Breast epithelium (tissue), 4 donors: ENCODE data around the gene NDUFB8. TPM values are rescaled to one million over a fixed set of nuclear protein-coding genes. Genes with fewer than 3 reads are reported as not detected.

Experiments
- DNase-seq, 2 donors: peaks; one replicate each; pipeline ENCODE4 v3.0.0-alpha.2; 2019; ENCODE audit warnings: low spot score in 2 of 2
- H3K27ac ChIP-seq, 2 donors: fragments of 200-600 bp; sonication (generic) in 1 of 2; one replicate each; pipeline ENCODE4 v1.5.1; 2016 to 2019; ENCODE audit warnings: mild to moderate bottlenecking in 1 of 2
- H3K27me3 ChIP-seq, 2 donors: fragments of 200-600 bp; sonication (generic) in 1 of 2; one replicate each; pipeline versions ENCODE4 v1.5.1 to v1.6.0; 2017 to 2019; ENCODE audit warnings: control low read depth in 1 of 2, mild to moderate bottlenecking in 1 of 2
- H3K36me3 ChIP-seq: fragments of 200-600 bp; one replicate; pipeline ENCODE4 v1.5.1; 2019
- H3K4me1 ChIP-seq, 2 donors: fragments of 200-600 bp; sonication (generic); one replicate each; pipeline ENCODE4 v1.5.1; 2016 to 2019; ENCODE audit warnings: control low read depth in 1 of 2
- H3K4me3 ChIP-seq, 3 donors: fragments of 200-600 bp; sonication (generic); 1 replicate in 2 of 3; 2 replicates in 1 of 3; pipeline ENCODE4 v1.5.1; 2016 to 2019; ENCODE audit warnings: mild to moderate bottlenecking in 3 of 3, moderate library complexity in 2 of 3
- H3K9me3 ChIP-seq, 2 donors: fragments of 200-600 bp; sonication (generic) in 1 of 2; one replicate each; pipeline ENCODE4 v1.5.1; 2016 to 2019; ENCODE audit warnings: control low read depth in 1 of 2
- POLR2A ChIP-seq: fragments of 450-650 bp; IDR thresholded peaks from one replicate; pipeline ENCODE4 v1.6.1; 2016; ENCODE audit warnings: antibody characterized with exemption, mild to moderate bottlenecking, moderate library complexity
- POLR2AphosphoS5 ChIP-seq, 3 donors: sonication (generic); formaldehyde crosslinking; IDR thresholded peaks; one replicate each; pipeline ENCODE4 v1.6.1; 2017; ENCODE audit warnings: antibody characterized with exemption in 3 of 3
- intact Hi-C: fragments of 100-400 bp; cut with DNase I; formaldehyde crosslinking; loops from one replicate; pipeline ENCODE4 v1.15.1; 2023; ENCODE audit warnings: low total_unique reads
- total RNA-seq, 3 donors: library from RNA; depleted of rRNA; stranded (reverse); fragments of >200 nt; gene quantifications; one replicate each; pipeline ENCODE4 v1.1.0, GENCODE V29; 2016
- TF ChIP-seq, protein P1 (sequence below), 3 donors: fragments of 450-650 bp; IDR thresholded peaks; one replicate each; pipeline ENCODE4 v1.5.1; 2016 to 2017; ENCODE audit warnings: antibody characterized with exemption in 3 of 3, mild to moderate bottlenecking in 3 of 3, moderate library complexity in 3 of 3

The NDUFB8 gene
- total RNA-seq, 3 donors from 2014 or later: 143 to 148 (median 144) TPM

DNA sequence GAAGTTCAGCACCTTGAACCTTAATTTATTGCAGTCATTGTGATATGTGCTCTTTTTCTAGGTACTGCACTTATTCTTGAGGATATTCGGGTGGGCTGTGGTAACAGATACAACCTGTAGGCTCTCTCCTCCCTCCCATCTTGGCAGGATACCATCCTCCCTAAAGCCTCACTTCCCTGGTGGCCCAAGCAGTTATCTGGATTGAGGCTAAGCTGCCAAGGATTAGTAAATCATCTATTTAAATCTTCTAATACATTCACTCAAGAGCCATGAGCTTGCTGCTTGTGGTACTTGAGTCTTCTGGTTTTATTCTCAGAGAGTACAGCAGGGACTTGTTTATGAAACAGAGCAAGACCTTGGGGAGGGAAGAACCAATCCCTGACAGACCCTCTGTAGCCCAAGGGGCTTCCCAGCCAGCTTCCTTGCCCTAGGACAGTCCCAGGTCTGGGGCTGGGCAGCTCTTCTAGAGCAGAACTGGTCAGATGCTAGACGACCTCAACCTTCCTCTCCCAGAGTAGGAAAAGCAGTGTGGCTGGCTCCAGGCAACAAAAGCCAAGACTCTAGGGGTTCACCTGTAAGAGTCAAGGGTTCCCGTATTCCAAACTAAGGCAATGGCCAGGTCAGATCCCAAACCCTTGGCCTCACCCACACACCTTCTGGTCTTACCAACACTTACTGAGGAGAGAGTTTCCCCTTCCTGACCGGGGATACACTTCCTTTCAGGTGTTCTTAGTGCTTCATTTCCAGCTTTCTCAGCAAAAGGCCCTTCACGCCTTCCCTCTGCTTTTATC lies 45.6 kb downstream of the NDUFB8 start:
- Histone ChIP-seq H3K27me3 (peaks cover 0 to 23% of the 10 kb centered on the region in 2 donors), H3K27ac (no peak overlapping the region), H3K9me3 (no peaks in the 10 kb centered on the region), H3K4me1 (peaks cover 0 to 5% of the 10 kb centered on the region in 2 donors), H3K36me3 (no peaks in the 10 kb centered on the region), H3K4me3 (no peak overlapping the region)
- no peak for DNase-seq
- intact Hi-C loops: no loop called here
- TF ChIP-seq, protein P1, sequence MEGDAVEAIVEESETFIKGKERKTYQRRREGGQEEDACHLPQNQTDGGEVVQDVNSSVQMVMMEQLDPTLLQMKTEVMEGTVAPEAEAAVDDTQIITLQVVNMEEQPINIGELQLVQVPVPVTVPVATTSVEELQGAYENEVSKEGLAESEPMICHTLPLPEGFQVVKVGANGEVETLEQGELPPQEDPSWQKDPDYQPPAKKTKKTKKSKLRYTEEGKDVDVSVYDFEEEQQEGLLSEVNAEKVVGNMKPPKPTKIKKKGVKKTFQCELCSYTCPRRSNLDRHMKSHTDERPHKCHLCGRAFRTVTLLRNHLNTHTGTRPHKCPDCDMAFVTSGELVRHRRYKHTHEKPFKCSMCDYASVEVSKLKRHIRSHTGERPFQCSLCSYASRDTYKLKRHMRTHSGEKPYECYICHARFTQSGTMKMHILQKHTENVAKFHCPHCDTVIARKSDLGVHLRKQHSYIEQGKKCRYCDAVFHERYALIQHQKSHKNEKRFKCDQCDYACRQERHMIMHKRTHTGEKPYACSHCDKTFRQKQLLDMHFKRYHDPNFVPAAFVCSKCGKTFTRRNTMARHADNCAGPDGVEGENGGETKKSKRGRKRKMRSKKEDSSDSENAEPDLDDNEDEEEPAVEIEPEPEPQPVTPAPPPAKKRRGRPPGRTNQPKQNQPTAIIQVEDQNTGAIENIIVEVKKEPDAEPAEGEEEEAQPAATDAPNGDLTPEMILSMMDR (IDR thresholded peaks at IDR 0.05): no peak

DNA sequence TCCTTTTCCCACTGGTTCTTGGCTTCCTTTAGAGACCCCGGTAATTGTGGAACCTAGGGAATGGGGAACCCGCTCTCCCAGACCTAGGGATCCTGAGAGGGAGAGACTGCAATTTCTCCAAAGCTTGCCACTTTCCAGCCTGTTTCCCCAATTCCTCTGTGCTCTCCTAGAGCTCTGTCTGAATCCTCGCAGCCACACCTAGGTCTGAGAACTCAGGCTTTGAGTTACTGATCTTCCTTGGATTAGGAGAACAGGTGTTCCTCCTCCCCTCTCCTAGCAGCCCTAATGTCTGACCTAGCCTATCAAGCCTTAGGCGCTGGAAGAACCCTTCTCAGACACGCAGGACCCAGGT lies 46.9 kb downstream of the NDUFB8 start:
- TF ChIP-seq, protein P1 (IDR thresholded peaks at IDR 0.05): peak in 1 of 3 donors; percentile 4
- no peak for TF ChIP-seq POLR2AphosphoS5 (IDR thresholded peaks at IDR 0.05)
- Histone ChIP-seq H3K27ac (no peak overlapping the region), H3K4me3 (peak overlapping the region in 2 of 3 donors; percentile 56 to 76)

GRCh38 chr10:100482181-100482833 lies 47.4 kb downstream of the NDUFB8 start:
- peak overlapping the region; percentile 34 to 76 (median 56) for H3K4me3 ChIP-seq
- DNase-seq: peak; percentile 37 to 77
- H3K27ac ChIP-seq: no peak overlapping the region
- TF ChIP-seq POLR2A: no peak
- TF ChIP-seq, protein P1 (IDR thresholded peaks at IDR 0.05): peak; percentile 28 to 59 (median 46)
- H3K36me3 ChIP-seq: no peaks in the 10 kb centered on the region
- intact Hi-C loops: no loop called here
- H3K27me3 ChIP-seq: peaks cover 0 to 28% of the 10 kb centered on the region in 2 donors
- peaks cover 0 to 5% of the 10 kb centered on the region in 2 donors for H3K4me1 ChIP-seq
- no peaks in the 10 kb centered on the region for H3K9me3 ChIP-seq

More for the DNA sequence above, 46.9 kb downstream of the NDUFB8 start:
- no peaks in the 10 kb centered on the region for H3K36me3 ChIP-seq
- DNase-seq: no peak
- H3K27me3 ChIP-seq: peaks cover 0 to 28% of the 10 kb centered on the region in 2 donors
- no peaks in the 10 kb centered on the region for H3K9me3 ChIP-seq
- intact Hi-C loops: no loop called here
- H3K4me1 ChIP-seq: peaks cover 0 to 5% of the 10 kb centered on the region in 2 donors

DNA sequence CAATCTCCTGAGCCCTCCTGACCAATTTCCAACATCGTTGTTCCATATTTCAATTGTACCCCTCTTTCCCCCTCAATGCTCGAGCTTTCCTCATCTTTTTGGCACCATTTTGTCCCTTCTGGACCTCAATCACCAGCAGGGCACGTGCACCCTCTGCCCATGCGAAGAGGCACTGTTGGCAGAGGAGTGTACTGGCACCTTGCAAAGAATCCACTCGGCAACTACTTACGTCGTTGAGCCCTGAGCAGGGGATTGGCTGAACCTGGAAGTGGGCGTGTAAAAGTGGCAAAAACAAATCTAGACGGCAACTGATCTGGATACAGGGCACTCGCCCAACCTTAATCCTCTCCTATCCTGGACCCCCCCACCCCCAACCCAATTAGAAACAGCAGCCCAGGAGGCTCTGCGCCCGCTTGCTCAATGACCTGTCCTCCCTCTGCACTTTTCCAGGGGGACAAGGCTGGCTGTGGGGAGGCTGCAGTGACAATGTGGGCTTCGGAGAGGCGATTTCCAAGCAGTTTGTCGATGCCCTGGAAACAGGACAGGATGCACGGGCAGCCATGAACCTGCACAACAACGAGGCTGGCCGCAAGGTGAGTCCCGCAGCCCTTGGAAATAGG lies 48.1 kb downstream of the NDUFB8 start:
- TF ChIP-seq, protein P1 (IDR thresholded peaks at IDR 0.05): peak in 1 of 3 donors; percentile 10
- TF ChIP-seq POLR2A: no peak
- H3K36me3 ChIP-seq: no peaks in the 10 kb centered on the region
- H3K4me3 ChIP-seq: peak overlapping the region; percentile 34 to 76 (median 56)
- intact Hi-C loops: no loop called here
- H3K27me3 ChIP-seq: peaks cover 0 to 28% of the 10 kb centered on the region in 2 donors
- no peak overlapping the region for H3K27ac ChIP-seq
- no peaks in the 10 kb centered on the region for H3K9me3 ChIP-seq
- H3K4me1 ChIP-seq: peaks cover 0 to 5% of the 10 kb centered on the region in 2 donors
- peak; percentile 85 to 88 for DNase-seq

DNA sequence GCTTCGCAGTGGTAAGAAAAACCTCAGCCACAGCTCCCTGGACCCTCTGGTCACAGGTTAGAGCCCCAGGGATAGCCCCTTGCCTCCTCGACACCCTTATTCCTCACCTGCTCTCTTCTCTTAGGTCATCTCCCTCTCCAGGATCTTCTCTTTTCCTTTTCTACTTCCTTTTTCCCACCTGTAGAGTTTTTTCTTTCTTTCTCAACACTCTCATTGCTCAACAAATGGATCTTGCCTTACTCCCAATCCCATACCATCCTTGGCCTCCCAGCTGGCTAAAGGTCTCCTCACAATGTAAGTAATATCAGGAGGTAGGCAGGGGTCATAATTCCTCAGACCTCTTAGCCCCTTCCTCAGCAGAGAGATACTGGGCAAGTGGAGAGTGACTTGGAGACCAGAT lies 49.7 kb downstream of the NDUFB8 start:
- intact Hi-C loops: no loop called here
- H3K27me3 ChIP-seq: peaks cover 0 to 28% of the 10 kb centered on the region in 2 donors
- H3K9me3 ChIP-seq: no peaks in the 10 kb centered on the region
- no peak for DNase-seq
- H3K27ac ChIP-seq: no peak overlapping the region
- no peak overlapping the region for H3K4me3 ChIP-seq
- TF ChIP-seq POLR2AphosphoS5 (IDR thresholded peaks at IDR 0.05) (no peak), POLR2A (no peak)
- TF ChIP-seq, protein P1 (IDR thresholded peaks at IDR 0.05): no peak
- no peaks in the 10 kb centered on the region for H3K36me3 ChIP-seq
- peaks cover 0 to 5% of the 10 kb centered on the region in 2 donors for H3K4me1 ChIP-seq
